Gastroesophageal sphincter (tissue), 3 donors: Measurements from ENCODE around the gene DMD.

Source experiments
- CTCF ChIP-seq, 4 experiments: fragments of 200-600 bp in 2 of 4; fragments of 450-650 bp in 2 of 4; sonication (generic) in 1 of 4; IDR thresholded peaks; one replicate each; pipeline ENCODE4 v1.5.1; 2017 to 2019; ENCODE audit warnings: antibody characterized with exemption in 4 of 4, mild to moderate bottlenecking in 2 of 4, moderate library complexity in 2 of 4
- EP300 ChIP-seq: sonication (generic); formaldehyde crosslinking; IDR thresholded peaks from one replicate; pipeline ENCODE4 v1.6.1; 2017; ENCODE audit warnings: antibody characterized with exemption, mild to moderate bottlenecking
- POLR2A ChIP-seq, 2 donors: fragments of 450-650 bp; IDR thresholded peaks; one replicate each; pipeline ENCODE4 v1.6.1; 2017; ENCODE audit warnings: antibody characterized with exemption in 2 of 2, mild to moderate bottlenecking in 2 of 2, moderate library complexity in 1 of 2
- POLR2AphosphoS5 ChIP-seq: sonication (generic); formaldehyde crosslinking; IDR thresholded peaks from one replicate; pipeline ENCODE4 v1.6.1; 2017; ENCODE audit warnings: antibody characterized with exemption

GRCh38 chrX:31219174-31219573 lies 1992.2 kb downstream of the DMD start:
- TF ChIP-seq CTCF (IDR thresholded peaks at IDR 0.05) (no peak), POLR2A (IDR thresholded peaks at IDR 0.05) (no peak), POLR2AphosphoS5 (no peak), EP300 (no peak)
